ENCODE measurements around the gene SERPINA3. TPM values are rescaled to one million over a fixed set of nuclear protein-coding genes. Genes with fewer than 3 reads are reported as not detected.
"Not testable (repeated sequence)": the region's sequence is repeated elsewhere in the genome, so short reads cannot be mapped to it uniquely, and the experiment has no call there.

Gene SERPINA3
- total and polyA plus RNA-seq, 9 donors: 49.6 to 291 (median 224) TPM

DNA sequence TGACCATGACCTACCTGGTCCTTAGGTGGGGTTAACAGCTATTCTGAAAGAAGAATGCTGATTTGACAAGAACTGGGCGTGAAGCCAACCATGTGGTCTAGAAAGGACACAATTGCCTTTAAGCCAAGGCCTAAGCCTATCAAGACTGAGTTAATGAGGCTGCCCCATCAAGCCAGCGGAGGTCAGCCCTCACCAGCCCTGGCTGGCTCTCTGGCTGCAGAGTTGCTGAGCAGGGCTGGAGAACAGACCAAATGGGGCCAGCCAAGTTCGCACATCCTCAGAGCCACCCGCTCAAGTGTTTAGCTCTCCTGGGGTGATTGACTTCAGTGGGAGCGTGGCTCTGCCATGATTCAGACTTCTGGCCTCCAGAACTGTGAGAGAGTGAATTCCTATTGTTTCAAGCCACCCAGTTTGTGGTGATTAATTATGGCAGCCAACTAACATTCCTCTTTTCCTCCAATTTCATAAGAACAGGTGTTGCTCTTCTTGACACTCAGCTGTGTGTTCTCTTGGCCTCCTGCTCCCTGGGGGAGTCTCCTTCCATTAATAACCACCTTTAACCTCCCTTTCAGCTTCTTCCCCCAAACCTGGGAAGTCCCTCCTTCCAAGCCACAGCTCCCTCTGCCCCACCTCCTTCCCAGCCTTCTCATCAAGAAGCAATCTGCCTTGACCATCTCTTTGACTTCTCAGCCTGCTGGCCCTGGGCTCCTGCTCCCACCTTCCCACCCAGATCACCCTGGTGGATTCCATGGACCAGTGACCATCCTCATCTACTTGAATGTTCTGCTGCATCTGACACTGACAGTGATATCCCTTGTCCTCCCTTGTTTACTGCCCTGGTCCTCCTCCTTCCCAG is 36.2 kb upstream of the SERPINA3 start:
- intact Hi-C loops (cut with DNase I): no loop called here
- peak in 1 of 5 donors; percentile 15 for DNase-seq
- Histone ChIP-seq H3K36me3 (no peaks in the 10 kb centered on the region), H3K27me3 (no peaks in the 10 kb centered on the region), H3K27ac (no peak overlapping the region), H3K4me1 (ENCODE audit: insufficient read depth) (peaks cover 3% of the 10 kb centered on the region), H3K9me3 (no peaks in the 10 kb centered on the region), H3K4me3 (no peak overlapping the region)
- WGBS, 3 donors: 79 to 84% (median 83%) methylated on average over 5 of the region's 5 CpGs
- TF ChIP-seq POLR2A (IDR thresholded peaks at IDR 0.05) (no peak), EP300 (IDR thresholded peaks at IDR 0.05) (no peak)
- TF ChIP-seq, protein P1, sequence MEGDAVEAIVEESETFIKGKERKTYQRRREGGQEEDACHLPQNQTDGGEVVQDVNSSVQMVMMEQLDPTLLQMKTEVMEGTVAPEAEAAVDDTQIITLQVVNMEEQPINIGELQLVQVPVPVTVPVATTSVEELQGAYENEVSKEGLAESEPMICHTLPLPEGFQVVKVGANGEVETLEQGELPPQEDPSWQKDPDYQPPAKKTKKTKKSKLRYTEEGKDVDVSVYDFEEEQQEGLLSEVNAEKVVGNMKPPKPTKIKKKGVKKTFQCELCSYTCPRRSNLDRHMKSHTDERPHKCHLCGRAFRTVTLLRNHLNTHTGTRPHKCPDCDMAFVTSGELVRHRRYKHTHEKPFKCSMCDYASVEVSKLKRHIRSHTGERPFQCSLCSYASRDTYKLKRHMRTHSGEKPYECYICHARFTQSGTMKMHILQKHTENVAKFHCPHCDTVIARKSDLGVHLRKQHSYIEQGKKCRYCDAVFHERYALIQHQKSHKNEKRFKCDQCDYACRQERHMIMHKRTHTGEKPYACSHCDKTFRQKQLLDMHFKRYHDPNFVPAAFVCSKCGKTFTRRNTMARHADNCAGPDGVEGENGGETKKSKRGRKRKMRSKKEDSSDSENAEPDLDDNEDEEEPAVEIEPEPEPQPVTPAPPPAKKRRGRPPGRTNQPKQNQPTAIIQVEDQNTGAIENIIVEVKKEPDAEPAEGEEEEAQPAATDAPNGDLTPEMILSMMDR (IDR thresholded peaks at IDR 0.05): no peak

GRCh38 chr14:94577472-94577871 is 34.7 kb upstream of the SERPINA3 start:
- H3K9me3 ChIP-seq; H3K36me3 ChIP-seq; intact Hi-C loops (cut with DNase I); H3K4me3 ChIP-seq; H3K27me3 ChIP-seq; H3K27ac ChIP-seq; DNase-seq: not testable (repeated sequence)
- peaks cover 14% of the 10 kb centered on the region for H3K4me1 ChIP-seq (ENCODE audit: insufficient read depth)

DNA sequence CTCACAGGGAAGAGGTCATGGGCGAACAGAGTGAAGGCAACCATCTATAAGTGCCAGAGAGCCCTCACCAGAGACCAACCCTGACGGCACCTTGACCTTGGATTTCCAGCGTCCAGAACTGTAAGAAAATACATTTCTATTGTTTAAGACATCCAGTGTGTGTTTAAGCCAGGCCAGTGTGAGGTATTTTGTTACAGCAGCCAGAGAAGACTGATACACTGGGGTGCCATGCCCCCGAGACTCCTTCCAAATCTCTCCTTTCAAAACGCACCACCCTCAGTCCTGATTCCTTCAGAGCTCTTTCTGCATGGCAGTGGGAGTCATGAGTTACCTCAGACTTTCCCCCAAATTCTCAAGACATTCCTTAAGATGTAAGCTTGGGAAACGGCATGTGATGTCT is 33.5 kb upstream of the SERPINA3 start:
- H3K27ac ChIP-seq: no peak overlapping the region
- peaks cover 17% of the 10 kb centered on the region for H3K4me1 ChIP-seq (ENCODE audit: insufficient read depth)
- intact Hi-C loops (cut with DNase I): no loop called here
- H3K9me3 ChIP-seq: no peaks in the 10 kb centered on the region
- TF ChIP-seq, protein P1 (IDR thresholded peaks at IDR 0.05): no peak
- no peaks in the 10 kb centered on the region for H3K36me3 ChIP-seq
- 79 to 87% (median 85%) methylated on average over 6 of the region's 6 CpGs for WGBS, 3 donors
- H3K4me3 ChIP-seq: no peak overlapping the region
- no peaks in the 10 kb centered on the region for H3K27me3 ChIP-seq
- DNase-seq: no peak

- Histone ChIP-seq H3K4me1 (ENCODE audit: insufficient read depth) (peaks cover 22% of the 10 kb centered on the region), H3K27ac (peak within 1 kb of the TSS in 1 of 2 donors; percentile 76), H3K4me3 (no peak within 1 kb of the TSS), H3K36me3 (no peaks in the 10 kb centered on the region), H3K27me3 (no peaks in the 10 kb centered on the region), H3K9me3 (no peaks in the 10 kb centered on the region)
- 30 to 58% (median 37%) methylated on average over 18 of the region's 18 CpGs for WGBS, 3 donors
- DNase-seq: peak; percentile 58 to 77 (median 71)
- TF ChIP-seq POLR2A (IDR thresholded peaks at IDR 0.05): no peak
- no peak for TF ChIP-seq EP300 (IDR thresholded peaks at IDR 0.05)
- TF ChIP-seq, protein P1 (IDR thresholded peaks at IDR 0.05): no peak
- intact Hi-C loops (cut with DNase I): no loop called here
Measured at GRCh38 chr14:94581127-94581999, 30.8 kb upstream of the SERPINA3 start, which contains the start of gene SERPINA5. Gene SERPINA5 (plus strand): TSS chr14:94581426. CDS start chr14:94587363, 5,937 bp downstream.

All from ovary (tissue), 9 donors.